ENCODE results near the gene CERS6. TPM values are rescaled to one million over a fixed set of nuclear protein-coding genes. Genes with fewer than 3 reads are reported as not detected.

CERS6 gene
- total and polyA plus RNA-seq, 2 of the 8 experiments (the other 6 are each of a cell fraction or from before 2014, with no cell fraction given) = 6.8 to 28.2 TPM

DNA sequence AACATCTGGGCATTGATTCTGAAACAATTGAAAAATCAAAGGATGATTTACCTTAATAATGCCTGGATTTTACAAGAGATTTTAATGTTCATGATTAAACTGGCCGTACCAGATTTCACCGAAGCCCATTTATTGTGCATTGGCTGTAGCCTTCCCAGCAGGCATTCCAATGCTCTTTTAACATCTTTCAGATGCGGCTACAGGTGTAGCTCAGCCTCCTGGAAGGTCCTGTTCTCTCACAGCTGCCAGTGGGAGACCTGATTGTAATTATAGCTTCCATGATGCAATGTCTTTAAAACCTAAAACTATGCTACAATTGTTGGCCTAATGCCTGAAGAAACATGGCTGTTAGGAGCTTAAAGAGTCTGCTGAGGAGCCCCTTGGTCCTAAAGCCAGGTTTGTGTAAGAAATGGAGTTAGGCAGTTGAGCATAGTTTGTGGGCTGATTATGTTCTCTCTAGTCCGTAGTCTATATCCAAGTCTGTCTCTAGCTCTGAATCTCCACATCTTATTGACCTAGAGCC is 147.4 kb downstream of the CERS6 start:
- POLR2A ChIA-PET (ENCODE audit: partially characterized antibody) = no interaction called here
- TF ChIP-seq ASH2L (IDR thresholded peaks at IDR 0.05; ENCODE audit: low read length) (no peak), CTBP2 (IDR thresholded peaks at IDR 0.05; ENCODE audit: borderline replicate concordance, insufficient read depth, insufficient read length, low read length) (no peak), CBX5 (IDR thresholded peaks at IDR 0.05; ENCODE audit: low read depth, low read length) (no peak), SIN3A (conservative IDR thresholded peaks at IDR 0.05 in 1 of 2, IDR thresholded peaks at IDR 0.05 in 1 of 2; ENCODE audit: low read depth in 1 of 2, low read length in 2 of 2) (no peak), GTF2F1 (IDR thresholded peaks at IDR 0.05; ENCODE audit: borderline replicate concordance, low read depth, low read length) (no peak), KDM5A (IDR thresholded peaks at IDR 0.05; ENCODE audit: low read length) (no peak), ZNF274 (IDR thresholded peaks at IDR 0.05; ENCODE audit: borderline replicate concordance, extremely low read depth, low read length) (no peak), CEBPB (IDR thresholded peaks at IDR 0.05; ENCODE audit: low read depth, low read length) (no peak; the same call in 1 of the 2 replicates), ATF2 (IDR thresholded peaks at IDR 0.05; ENCODE audit: low read length) (no peak), TEAD4 (IDR thresholded peaks at IDR 0.05; ENCODE audit: low read depth, low read length) (no peak), KDM4A (IDR thresholded peaks at IDR 0.05; ENCODE audit: low read depth, low read length, severe bottlenecking) (no peak)

More for the DNA sequence above, 147.4 kb downstream of the CERS6 start:
- no peak overlapping the region for H3K56ac ChIP-seq (replicated peaks; ENCODE audit: insufficient read length, low read depth, low read length)
- no peak for DNase-seq (ENCODE audit: low read depth in 1 of 2, low spot score in 2 of 2)
- H3K4me3 ChIP-seq (ENCODE audit: extremely low read depth in 1 of 4, insufficient read depth in 2 of 4, low read depth in 3 of 4, low read length in 4 of 4) = no peak overlapping the region; a peak in 1 of 8 replicates
- H3K4me2 ChIP-seq (ENCODE audit: insufficient read depth in 1 of 2, low read depth in 2 of 2, low read length in 2 of 2) = no peak overlapping the region
- no peak overlapping the region for H4K8ac ChIP-seq (ENCODE audit: extremely low read depth, insufficient read depth, low read length)
- no peak overlapping the region for H3K14ac ChIP-seq (ENCODE audit: insufficient read length)
- no peaks in the 10 kb centered on the region for H3K23me2 ChIP-seq (ENCODE audit: low read depth, low read length)
- peaks cover 10 to 16% of the 10 kb centered on the region in 2 experiments for H3K9me3 ChIP-seq (ENCODE audit: insufficient read depth in 2 of 2, low read depth in 1 of 2, low read length in 1 of 2)
- no peaks in the 10 kb centered on the region for H4K20me1 ChIP-seq (replicated peaks in 1 of 2; ENCODE audit: control insufficient read depth in 1 of 2, insufficient read depth in 2 of 2, low read length in 2 of 2)
- H2BK15ac ChIP-seq (ENCODE audit: low read length) = no peak overlapping the region
- peaks cover 0 to 16% (median 0%) of the 10 kb centered on the region in 4 experiments; a peak in 3 of 8 replicates for H3K36me3 ChIP-seq (ENCODE audit: control insufficient read depth in 2 of 4, insufficient read depth in 4 of 4, low read length in 3 of 4)
- H3K9ac ChIP-seq (replicated peaks in 1 of 4; ENCODE audit: extremely low read depth in 1 of 4, low read depth in 3 of 4, low read length in 3 of 4) = no peak overlapping the region
- H3K4ac ChIP-seq (replicated peaks; ENCODE audit: insufficient read length, low read depth, low read length) = no peak overlapping the region
- H2AFZ ChIP-seq (ENCODE audit: low read length) = no peak overlapping the region
- no peaks in the 10 kb centered on the region for H3K27me3 ChIP-seq (replicated peaks in 1 of 4; ENCODE audit: control insufficient read depth in 3 of 4, extremely low read depth in 1 of 4, insufficient read depth in 3 of 4, low read length in 3 of 4)
- CTCF ChIA-PET (ENCODE audit: partially characterized antibody) = interaction anchor here (0.8 to 1.3 kb wide), 4 partner anchors 21 to 267 kb away, joined by 3 to 4 read pairs (median 3); no protein-coding TSS in a partner anchor
- no peak overlapping the region for H3K27ac ChIP-seq (ENCODE audit: low read depth, low read length)
- no peaks in the 10 kb centered on the region for H3K79me1 ChIP-seq (ENCODE audit: low read depth, low read length)
- H2BK12ac ChIP-seq (ENCODE audit: low read depth, low read length) = no peak overlapping the region
- peaks cover 0 to 4% (median 1%) of the 10 kb centered on the region in 4 experiments; a peak in 2 of 7 replicates for H3K4me1 ChIP-seq (replicated peaks in 1 of 4; ENCODE audit: control insufficient read depth in 3 of 4, insufficient read depth in 4 of 4, low read length in 3 of 4)
- H2BK5ac ChIP-seq (ENCODE audit: low read depth, low read length) = no peak overlapping the region
- H3K79me2 ChIP-seq (ENCODE audit: control insufficient read depth in 1 of 2, insufficient read depth in 2 of 2, low read length in 2 of 2) = peaks cover 0 to 27% of the 10 kb centered on the region in 2 experiments; a peak in 1 of 4 replicates
- FAIRE-seq = no peak
- H2BK120ac ChIP-seq (replicated peaks; ENCODE audit: low read depth, low read length) = no peak overlapping the region
- no peak overlapping the region for H4K91ac ChIP-seq (replicated peaks; ENCODE audit: insufficient read length, low read length)
- no peak overlapping the region for H4K5ac ChIP-seq (ENCODE audit: insufficient read length, low read depth, low read length)
- H3K23ac ChIP-seq (ENCODE audit: insufficient read length) = no peak overlapping the region
- WGBS, 2 experiments (ENCODE audit: extremely low coverage in 1 of 2, insufficient coverage in 1 of 2, insufficient read length in 1 of 2, insufficient replicate concordance in 2 of 2, low coverage in 1 of 2, low lambda C conversion rate in 2 of 2, missing lambda C conversion rate in 1 of 2) = 89% methylated on average over 4 of the region's 4 CpGs; no CpG with 5 or more reads in 1 of the 2 experiments
- H2BK20ac ChIP-seq (ENCODE audit: low read length) = no peak overlapping the region
- H3K18ac ChIP-seq (ENCODE audit: extremely low read depth, low read length) = no peak overlapping the region
- H2AK5ac ChIP-seq (ENCODE audit: low read depth, low read length) = no peak overlapping the region
